22Rv1 (cell line): ENCODE results near the gene MARK4.
"Not testable (repeated sequence)": the region's sequence is repeated elsewhere in the genome, so short reads cannot be mapped to it uniquely, and the experiment has no call there.

Experiments used
- H3K27ac ChIP-seq: fragments of 450-650 bp; 2 replicates; pipeline ENCODE4 v1.5.1; 2017
- CTCF ChIP-seq: fragments of 450-650 bp; IDR thresholded peaks from 2 replicates; pipeline ENCODE4 v1.5.1; 2017; ENCODE audit warnings: mild to moderate bottlenecking
- ZFX ChIP-seq: fragments of 450-650 bp; IDR thresholded peaks from 2 replicates; pipeline ENCODE4 v1.6.1; 2017; ENCODE audit warnings: antibody characterized with exemption, borderline replicate concordance

The MARK4 gene

DNA sequence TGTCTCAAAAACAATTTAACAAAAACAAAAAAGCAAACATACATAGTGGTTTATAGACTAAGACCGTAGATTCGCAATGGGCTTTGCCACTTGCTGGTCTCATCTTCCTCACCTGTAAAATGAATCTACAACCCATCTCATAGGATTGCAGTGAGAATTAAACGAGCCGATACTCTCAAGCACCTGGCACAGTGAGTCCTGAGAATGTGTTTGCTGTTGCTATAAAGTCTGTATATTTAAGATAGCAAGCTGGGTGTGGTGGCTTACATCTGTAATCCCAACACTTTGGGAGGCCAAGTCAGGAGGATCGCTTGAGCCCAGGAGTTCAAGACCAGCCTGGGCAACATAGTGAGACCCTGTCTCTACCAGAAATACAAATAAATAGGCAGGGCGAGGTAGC lies 28.3 kb upstream of the MARK4 start:
- TF ChIP-seq CTCF = no peak
- no peak for TF ChIP-seq ZFX
- H3K27ac ChIP-seq = no peak overlapping the region

DNA sequence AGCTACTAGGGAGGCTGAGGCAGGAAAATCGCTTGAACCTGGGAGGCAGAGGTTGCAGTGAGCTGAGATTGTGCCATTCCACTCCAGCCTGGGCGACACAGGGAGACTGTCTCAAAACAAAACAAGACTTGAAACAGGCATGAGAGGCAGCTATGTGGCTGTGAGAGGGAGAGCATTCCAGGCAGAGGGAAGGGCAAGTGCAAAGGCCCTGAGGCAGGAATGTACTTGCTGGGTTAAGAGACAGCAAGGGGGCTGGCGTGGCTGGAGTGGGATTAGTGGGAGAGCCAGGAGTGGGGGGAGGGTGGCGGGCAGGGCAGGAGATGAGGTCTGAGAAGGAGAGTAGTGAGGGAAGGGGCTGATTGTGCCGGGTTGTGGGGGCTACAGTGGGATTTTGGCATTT lies 27.2 kb upstream of the MARK4 start:
- H3K27ac ChIP-seq = no peak overlapping the region
- no peak for TF ChIP-seq CTCF
- TF ChIP-seq ZFX = no peak

GRCh38 chr19:45224645-45225044 lies 26.4 kb upstream of the MARK4 start:
- H3K27ac ChIP-seq = no peak overlapping the region
- TF ChIP-seq CTCF (no peak), ZFX (no peak)

DNA sequence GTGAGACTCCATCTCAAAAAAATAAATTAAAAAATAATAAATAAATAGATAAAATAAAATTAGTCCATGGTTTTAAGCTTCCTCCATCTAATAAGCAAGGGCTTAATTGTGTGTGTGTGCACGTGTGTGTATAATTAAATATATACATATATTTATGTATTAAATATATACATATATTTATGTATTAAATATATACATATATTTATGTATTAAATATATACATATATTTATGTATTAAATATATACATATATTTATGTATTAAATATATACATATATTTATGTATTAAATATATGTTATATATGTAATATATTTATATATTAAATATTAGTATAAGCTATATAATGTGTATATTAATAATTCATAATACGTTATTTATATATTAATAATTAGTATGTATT lies 22.0 kb upstream of the MARK4 start:
- H3K27ac ChIP-seq = not testable (repeated sequence)

GRCh38 chr19:45231891-45232290 lies 19.2 kb upstream of the MARK4 start:
- TF ChIP-seq ZFX (no peak), CTCF (no peak)
- no peak overlapping the region for H3K27ac ChIP-seq

DNA sequence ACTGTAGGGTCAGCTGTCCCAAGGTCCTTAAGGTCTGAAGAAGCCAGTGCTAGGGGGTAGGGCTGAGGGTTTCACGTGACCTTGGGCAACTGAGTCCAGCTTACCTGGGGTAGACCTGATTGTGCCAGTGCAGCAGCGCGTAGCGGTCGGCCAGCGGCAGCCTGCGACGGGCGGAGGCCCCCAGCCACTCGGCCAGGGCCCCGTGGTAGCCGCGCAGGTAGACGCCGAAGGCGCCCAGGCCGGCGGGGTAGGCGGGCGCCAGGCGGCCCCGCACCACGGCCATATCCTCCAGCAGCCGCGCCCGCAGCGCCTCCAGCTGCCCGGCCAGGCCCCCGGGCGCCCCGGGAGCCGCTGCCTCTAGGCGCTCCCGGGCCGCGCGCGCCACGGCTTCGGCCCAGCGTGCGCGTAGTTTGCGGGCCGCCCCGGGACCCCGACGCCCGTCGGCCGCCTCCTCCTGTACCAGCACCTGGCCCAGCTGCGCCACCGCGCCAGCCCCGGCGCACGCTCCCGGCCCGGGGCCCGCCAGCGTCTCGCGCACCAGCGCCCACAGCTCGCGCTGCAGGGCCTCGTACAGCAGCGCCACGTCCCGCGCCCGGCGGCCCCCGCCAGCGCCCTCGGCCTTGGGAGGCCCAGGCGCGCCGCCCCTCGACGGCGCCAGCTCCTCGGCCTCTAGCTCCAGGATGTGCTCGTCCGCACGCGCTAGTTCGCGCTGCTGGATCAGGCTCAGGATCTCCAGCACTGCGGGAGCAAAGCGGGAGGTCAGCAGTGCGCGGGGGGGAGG lies 16.8 kb upstream of the MARK4 start:
- no peak overlapping the region for H3K27ac ChIP-seq
- TF ChIP-seq CTCF = no peak
- no peak for TF ChIP-seq ZFX

DNA sequence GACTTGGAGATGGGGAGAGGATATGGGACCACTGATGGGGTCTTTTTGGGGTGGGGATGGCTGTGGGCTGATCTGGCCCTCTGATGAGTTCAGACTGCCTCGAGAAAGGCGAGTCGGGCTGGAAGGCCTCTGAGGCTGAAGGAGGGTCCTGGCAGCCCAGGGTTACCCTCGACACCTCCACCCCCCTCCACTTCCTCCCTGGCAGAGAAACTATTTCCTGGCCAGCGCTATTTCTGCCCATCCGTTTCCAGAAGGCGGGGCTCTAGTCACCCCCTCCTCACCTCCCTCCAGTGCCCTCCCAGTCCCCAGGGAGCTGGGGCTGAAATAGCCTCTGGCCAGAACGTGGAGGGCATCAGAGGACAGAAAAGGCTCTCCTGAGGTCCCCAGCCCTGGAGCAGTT lies 15.6 kb upstream of the MARK4 start:
- TF ChIP-seq CTCF = no peak
- no peak for TF ChIP-seq ZFX
- H3K27ac ChIP-seq = no peak overlapping the region

- no peak overlapping the region for H3K27ac ChIP-seq
- TF ChIP-seq CTCF = no peak
- no peak for TF ChIP-seq ZFX
These were observed 12.5 kb upstream of the MARK4 start for GRCh38 chr19:45238556-45238955.
